ENCODE results near the gene FAM219B.
A peak's percentile ranks its signal among the peaks of the same experiment; 100 is the strongest.
"Not testable (repeated sequence)": the region's sequence is repeated elsewhere in the genome, so short reads cannot be mapped to it uniquely, and the experiment has no call there.

The FAM219B gene

GRCh38 chr15:74906450-74907162 is at the start of gene FAM219B:
Gene FAM219B, minus strand, starts transcription at chr15:74906851. Its CDS starts 51 bp downstream, at chr15:74906800.
- DNase-seq (ENCODE audit: low read depth in 2 of 2), result peak; percentile 70 to 74

- DNase-seq (ENCODE audit: low read depth in 2 of 2), result peak; percentile 63 to 65
Observed at GRCh38 chr15:74955796-74956647, 49.4 kb upstream of the FAM219B start.

- no peak for DNase-seq (ENCODE audit: low read depth in 2 of 2)
Observed at GRCh38 chr15:74955017-74955416, 48.4 kb upstream of the FAM219B start.

- DNase-seq (ENCODE audit: low read depth in 2 of 2), result no peak
Observed at GRCh38 chr15:74954515-74954914, 47.9 kb upstream of the FAM219B start.

- no peak for DNase-seq (ENCODE audit: low read depth in 2 of 2)
Observed at GRCh38 chr15:74951006-74951405, 44.4 kb upstream of the FAM219B start.

- DNase-seq (ENCODE audit: low read depth in 2 of 2), result peak; percentile 66 to 78
Observed at GRCh38 chr15:74950078-74950908, 43.6 kb upstream of the FAM219B start.

GRCh38 chr15:74937590-74938371 is 31.1 kb upstream of the FAM219B start, which contains the start of gene COX5A:
Gene COX5A, minus strand, starts transcription at chr15:74938073. Its CDS starts 59 bp downstream, at chr15:74938014.
- peak; percentile 82 to 89 for DNase-seq (ENCODE audit: low read depth in 2 of 2)

- no peak for DNase-seq (ENCODE audit: low read depth in 2 of 2)
Observed at GRCh38 chr15:74937272-74937589, 30.6 kb upstream of the FAM219B start.

- DNase-seq (ENCODE audit: low read depth in 2 of 2), result not testable (repeated sequence)
Observed at GRCh38 chr15:74935193-74935592, 28.5 kb upstream of the FAM219B start.

GRCh38 chr15:74933573-74933972 is 26.9 kb upstream of the FAM219B start:
- no peak for DNase-seq (ENCODE audit: low read depth in 2 of 2)

- no peak for DNase-seq (ENCODE audit: low read depth in 2 of 2)
Observed at GRCh38 chr15:74928771-74929198, 22.1 kb upstream of the FAM219B start.

GRCh38 chr15:74924525-74924924 is 17.9 kb upstream of the FAM219B start:
- DNase-seq (ENCODE audit: low read depth in 2 of 2), result no peak

- no peak for DNase-seq (ENCODE audit: low read depth in 2 of 2)
Observed at GRCh38 chr15:74920456-74920855, 13.8 kb upstream of the FAM219B start.

- DNase-seq (ENCODE audit: low read depth in 2 of 2), result no peak
Observed at GRCh38 chr15:74917676-74918075, 11.0 kb upstream of the FAM219B start.

- DNase-seq (ENCODE audit: low read depth in 2 of 2), result not testable (repeated sequence)
Observed at GRCh38 chr15:74913799-74914198, 7.1 kb upstream of the FAM219B start.

- no peak for DNase-seq (ENCODE audit: low read depth in 2 of 2)
Observed at GRCh38 chr15:74913041-74913440, 6.4 kb upstream of the FAM219B start.

- DNase-seq (ENCODE audit: low read depth in 2 of 2), result no peak
Observed at GRCh38 chr15:74908635-74909034, 2.0 kb upstream of the FAM219B start.

- DNase-seq (ENCODE audit: low read depth in 2 of 2), result no peak
Observed at GRCh38 chr15:74907163-74907870, 666 bp upstream of the FAM219B start.

GRCh38 chr15:74906067-74906449 is 593 bp downstream of the FAM219B start:
- peak in 1 of 2 donors; percentile 17 for DNase-seq (ENCODE audit: low read depth in 2 of 2)

- no peak for DNase-seq (ENCODE audit: low read depth in 2 of 2)
Observed at GRCh38 chr15:74904190-74904805, 2.4 kb downstream of the FAM219B start.
